Keratinocyte (primary cell): Measurements from ENCODE around the gene E2F1.

ENCODE experiments used
- CTCF ChIP-seq, 3 experiments: IDR thresholded peaks in 1 of 3; conservative IDR thresholded peaks in 1 of 3; optimal IDR thresholded peaks in 1 of 3; 2 replicates in 2 of 3; 3 replicates in 1 of 3; pipeline versions ENCODE3 to v1.5.1; 2011; ENCODE audit warnings: low read length in 3 of 3, mild to moderate bottlenecking in 3 of 3, moderate library complexity in 2 of 3, control low read depth in 1 of 3, inconsistent platforms in 1 of 3; ENCODE audit not compliant: insufficient read depth in 2 of 3; ENCODE audit errors: extremely low read depth in 1 of 3
- EZH2 ChIP-seq: IDR thresholded peaks from one replicate; pipeline ENCODE4 v1.6.1; 2012; ENCODE audit warnings: inconsistent platforms, mild to moderate bottlenecking, low read length, moderate library complexity

- TF ChIP-seq CTCF (optimal IDR thresholded peaks at IDR 0.05 in 1 of 3, IDR thresholded peaks at IDR 0.05 in 1 of 3, conservative IDR thresholded peaks at IDR 0.05 in 1 of 3; ENCODE audit: extremely low read depth in 1 of 3, insufficient read depth in 2 of 3, low read length in 3 of 3) (no peak), EZH2 (no peak)
Measured at GRCh38 chr20:33687370-33687915, 1.3 kb upstream of the E2F1 start.
